Nephron (organoid): Measurements from ENCODE around the gene DGKA.

Experiments used
- H3K27ac Mint-ChIP-seq, 3 experiments: 2 replicates each; pipeline ENCODE4 v1.8.0; 2020; ENCODE audit warnings: mixed read lengths in 3 of 3, mild to moderate bottlenecking in 2 of 3, moderate library complexity in 1 of 3
- H3K27me3 Mint-ChIP-seq: 2 replicates; pipeline ENCODE4 v1.8.0; 2021; ENCODE audit warnings: low read depth, mild to moderate bottlenecking, moderate library complexity, mixed read lengths
- H3K36me3 Mint-ChIP-seq: 2 replicates; pipeline ENCODE4 v1.8.0; 2020; ENCODE audit warnings: low read depth, mixed read lengths
- H3K4me1 Mint-ChIP-seq: 2 replicates; pipeline ENCODE4 v1.8.0; 2020; ENCODE audit warnings: mixed read lengths
- H3K4me3 Mint-ChIP-seq, 3 experiments: 2 replicates each; pipeline ENCODE4 v1.8.0; 2020; ENCODE audit warnings: mild to moderate bottlenecking in 3 of 3, mixed read lengths in 3 of 3, moderate library complexity in 2 of 3
- H3K9me3 Mint-ChIP-seq: 2 replicates; pipeline ENCODE4 v1.8.0; 2020; ENCODE audit warnings: mixed read lengths
- CTCF ChIP-seq, 3 experiments: fragments of 200-600 bp; sonication (generic); IDR thresholded peaks; one replicate each; pipeline ENCODE4 v1.5.0; 2021; ENCODE audit warnings: antibody characterized with exemption in 3 of 3; ENCODE audit not compliant: unreplicated experiment in 3 of 3

DGKA gene

GRCh38 chr12:55955344-55955743 is 24.4 kb downstream of the DGKA start:
- no peak for TF ChIP-seq CTCF (IDR thresholded peaks at IDR 0.05; ENCODE audit: unreplicated experiment in 3 of 3)
- Mint-ChIP-seq H3K4me3 (no peak overlapping the region), H3K27ac (no peak overlapping the region), H3K36me3 (no peaks in the 10 kb centered on the region), H3K27me3 (no peaks in the 10 kb centered on the region), H3K9me3 (no peaks in the 10 kb centered on the region), H3K4me1 (no peaks in the 10 kb centered on the region)

- Mint-ChIP-seq H3K27me3 (no peaks in the 10 kb centered on the region), H3K4me3 (no peak overlapping the region), H3K36me3 (no peaks in the 10 kb centered on the region), H3K9me3 (no peaks in the 10 kb centered on the region), H3K27ac (no peak overlapping the region), H3K4me1 (no peaks in the 10 kb centered on the region)
- TF ChIP-seq CTCF (IDR thresholded peaks at IDR 0.05; ENCODE audit: unreplicated experiment in 3 of 3), result no peak
Measured at GRCh38 chr12:55955800-55956508, 25.0 kb downstream of the DGKA start.

GRCh38 chr12:55957106-55957859 is 26.3 kb downstream of the DGKA start:
- Mint-ChIP-seq H3K9me3 (no peaks in the 10 kb centered on the region), H3K4me3 (no peak overlapping the region), H3K27me3 (no peaks in the 10 kb centered on the region), H3K36me3 (no peaks in the 10 kb centered on the region), H3K4me1 (no peaks in the 10 kb centered on the region), H3K27ac (no peak overlapping the region)
- no peak for TF ChIP-seq CTCF (IDR thresholded peaks at IDR 0.05; ENCODE audit: unreplicated experiment in 3 of 3)

- peaks cover 29% of the 10 kb centered on the region for H3K4me1 Mint-ChIP-seq
- no peaks in the 10 kb centered on the region for H3K36me3 Mint-ChIP-seq
- H3K4me3 Mint-ChIP-seq, result no peak overlapping the region
- H3K9me3 Mint-ChIP-seq, result no peaks in the 10 kb centered on the region
- TF ChIP-seq CTCF (IDR thresholded peaks at IDR 0.05; ENCODE audit: unreplicated experiment in 3 of 3), result no peak
- H3K27me3 Mint-ChIP-seq, result no peaks in the 10 kb centered on the region
- H3K27ac Mint-ChIP-seq, result no peak overlapping the region
Measured at GRCh38 chr12:55963760-55964159, 32.8 kb downstream of the DGKA start.

- no peak for TF ChIP-seq CTCF (IDR thresholded peaks at IDR 0.05; ENCODE audit: unreplicated experiment in 3 of 3)
- Mint-ChIP-seq H3K9me3 (no peaks in the 10 kb centered on the region), H3K36me3 (peaks cover under 1% of the 10 kb centered on the region), H3K4me3 (peak overlapping the region; percentile 91 to 96 (median 93)), H3K27ac (peak overlapping the region in 2 of 3 experiments; percentile 87 to 94), H3K27me3 (no peaks in the 10 kb centered on the region), H3K4me1 (peaks cover 29% of the 10 kb centered on the region)
Measured at GRCh38 chr12:55965240-55965639, 34.3 kb downstream of the DGKA start.
